ENCODE data around the gene MCF2L.

Gene MCF2L

GRCh38 chr13:112984501-112984900 is 15.5 kb downstream of the MCF2L start:
- Histone ChIP-seq H3K27ac (ENCODE audit: low read depth, low read length) (no peak overlapping the region), H3K4me3 (ENCODE audit: insufficient read depth, low read length, poor library complexity, severe bottlenecking) (no peak overlapping the region), H3K27me3 (ENCODE audit: low read length) (no peaks in the 10 kb centered on the region), H2AFZ (ENCODE audit: low read depth, low read length, severe bottlenecking) (no peak overlapping the region), H3K9me2 (replicated peaks; ENCODE audit: insufficient read depth, low read length) (no peaks in the 10 kb centered on the region), H3K9ac (ENCODE audit: low read length) (no peak overlapping the region), H3K79me2 (ENCODE audit: insufficient read depth, low read length) (no peaks in the 10 kb centered on the region), H3K4me2 (ENCODE audit: low read depth, low read length, poor library complexity, severe bottlenecking) (no peak overlapping the region), H3K36me3 (ENCODE audit: low read length) (no peaks in the 10 kb centered on the region), H3F3A (ENCODE audit: insufficient read depth) (no peaks in the 10 kb centered on the region), H4K20me1 (ENCODE audit: low read depth, low read length) (no peaks in the 10 kb centered on the region), H3K9me3 (ENCODE audit: insufficient read depth, low read length) (no peaks in the 10 kb centered on the region)
- TF ChIP-seq EZH2phosphoT487 (conservative IDR thresholded peaks at IDR 0.05; ENCODE audit: low read length): no peak
- TF ChIP-seq CTCF (IDR thresholded peaks at IDR 0.05; ENCODE audit: insufficient read depth, low read length, poor library complexity, severe bottlenecking): no peak

GRCh38 chr13:112984954-112985802 is 16.2 kb downstream of the MCF2L start:
- TF ChIP-seq EZH2phosphoT487 (conservative IDR thresholded peaks at IDR 0.05; ENCODE audit: low read length) (no peak), CTCF (IDR thresholded peaks at IDR 0.05; ENCODE audit: insufficient read depth, low read length, poor library complexity, severe bottlenecking) (no peak)
- no peaks in the 10 kb centered on the region for H3K27me3 ChIP-seq (ENCODE audit: low read length)
- H2AFZ ChIP-seq (ENCODE audit: low read depth, low read length, severe bottlenecking): no peak overlapping the region
- no peak overlapping the region for H3K4me3 ChIP-seq (ENCODE audit: insufficient read depth, low read length, poor library complexity, severe bottlenecking)
- no peak overlapping the region for H3K27ac ChIP-seq (ENCODE audit: low read depth, low read length)
- H3K9ac ChIP-seq (ENCODE audit: low read length): no peak overlapping the region
- no peak overlapping the region for H3K4me2 ChIP-seq (ENCODE audit: low read depth, low read length, poor library complexity, severe bottlenecking)
- H3K9me3 ChIP-seq (ENCODE audit: insufficient read depth, low read length): no peaks in the 10 kb centered on the region
- no peaks in the 10 kb centered on the region for H4K20me1 ChIP-seq (ENCODE audit: low read depth, low read length)
- no peaks in the 10 kb centered on the region for H3K9me2 ChIP-seq (replicated peaks; ENCODE audit: insufficient read depth, low read length)
- no peaks in the 10 kb centered on the region for H3K79me2 ChIP-seq (ENCODE audit: insufficient read depth, low read length)
- no peaks in the 10 kb centered on the region for H3F3A ChIP-seq (ENCODE audit: insufficient read depth)
- H3K36me3 ChIP-seq (ENCODE audit: low read length): no peaks in the 10 kb centered on the region

- Histone ChIP-seq H2AFZ (ENCODE audit: low read depth, low read length, severe bottlenecking) (no peak overlapping the region), H3K27me3 (ENCODE audit: low read length) (no peaks in the 10 kb centered on the region), H3K4me3 (ENCODE audit: insufficient read depth, low read length, poor library complexity, severe bottlenecking) (no peak overlapping the region), H4K20me1 (ENCODE audit: low read depth, low read length) (no peaks in the 10 kb centered on the region), H3K9ac (ENCODE audit: low read length) (no peak overlapping the region), H3F3A (ENCODE audit: insufficient read depth) (no peaks in the 10 kb centered on the region), H3K27ac (ENCODE audit: low read depth, low read length) (no peak overlapping the region), H3K4me2 (ENCODE audit: low read depth, low read length, poor library complexity, severe bottlenecking) (no peak overlapping the region), H3K9me2 (replicated peaks; ENCODE audit: insufficient read depth, low read length) (no peaks in the 10 kb centered on the region), H3K9me3 (ENCODE audit: insufficient read depth, low read length) (no peaks in the 10 kb centered on the region), H3K36me3 (ENCODE audit: low read length) (no peaks in the 10 kb centered on the region), H3K79me2 (ENCODE audit: insufficient read depth, low read length) (no peaks in the 10 kb centered on the region)
- TF ChIP-seq CTCF (IDR thresholded peaks at IDR 0.05; ENCODE audit: insufficient read depth, low read length, poor library complexity, severe bottlenecking) (no peak), EZH2phosphoT487 (conservative IDR thresholded peaks at IDR 0.05; ENCODE audit: low read length) (no peak)
Observed at GRCh38 chr13:112985803-112986408, 16.9 kb downstream of the MCF2L start.
